ENCODE measurements around the gene CDKN2D. TPM values are rescaled to one million over a fixed set of nuclear protein-coding genes. Genes with fewer than 3 reads are reported as not detected.
A peak's percentile ranks its signal among the peaks of the same experiment; 100 is the strongest.

The CDKN2D gene
- total and polyA plus RNA-seq, 8 donors: 1.4 to 9.1 (median 2.6) TPM

DNA sequence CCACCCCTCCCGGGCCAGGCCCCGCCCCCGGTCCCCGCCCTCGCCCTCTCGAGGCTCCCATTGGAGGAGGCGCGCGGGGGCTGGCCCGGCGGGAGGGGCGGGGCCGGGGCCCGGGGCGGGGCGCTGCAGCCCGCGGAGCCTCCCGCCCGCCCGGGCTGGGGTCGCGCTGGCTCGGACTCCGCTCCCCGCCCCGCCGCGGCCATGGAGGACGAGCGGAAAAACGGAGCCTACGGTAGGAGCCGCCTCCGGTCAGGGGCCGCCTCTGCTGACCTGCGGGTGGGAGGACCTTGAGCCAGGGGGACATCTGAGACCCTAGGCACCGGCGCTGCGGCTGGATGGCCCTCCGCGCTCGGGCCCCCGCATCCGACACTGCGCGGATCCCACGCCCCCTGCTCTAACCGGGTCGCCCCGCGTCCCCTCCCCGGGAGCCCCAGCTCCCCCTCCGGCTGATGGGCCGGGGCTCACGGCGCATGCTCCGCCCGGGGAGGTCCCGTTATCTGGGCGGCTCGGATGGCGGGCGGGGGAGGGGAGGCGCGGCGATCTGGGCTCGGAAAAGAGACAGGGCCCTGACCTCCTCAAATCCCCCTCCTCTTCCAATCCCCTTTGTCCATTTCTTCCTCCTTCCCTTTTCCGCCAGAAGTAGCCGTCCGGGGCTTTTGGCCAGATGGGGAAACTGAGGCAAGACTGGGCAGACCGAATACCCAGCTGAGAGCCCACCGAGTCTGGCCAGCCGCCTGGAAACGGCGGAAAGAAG lies 33.7 kb upstream of the CDKN2D start:
- Histone ChIP-seq H3K4me1 (peaks cover 0 to 24% (median 10%) of the 10 kb centered on the region in 3 donors), H3K27ac (peak overlapping the region in 3 of 4 donors; percentile 68 to 70 (median 70)), H3K27me3 (no peaks in the 10 kb centered on the region), H3K9me3 (no peaks in the 10 kb centered on the region), H3K36me3 (no peaks in the 10 kb centered on the region), H3K4me3 (peak overlapping the region; percentile 74 to 93 (median 84))
- TF ChIP-seq CTCF (IDR thresholded peaks at IDR 0.05): no peak
- WGBS, 2 donors: 1% methylated on average over 24 to 76 of the region's 76 CpGs
- FAIRE-seq (no peak), ATAC-seq (peak; percentile 95 to 99 (median 98)), DNase-seq (peak; percentile 74 to 94 (median 84))
- intact Hi-C loops (cut with DNase I): no loop called here

GRCh38 chr19:10601999-10602329 lies 33.2 kb upstream of the CDKN2D start:
- FAIRE-seq (no peak), DNase-seq (no peak), ATAC-seq (peak in 1 of 4 donors; percentile 1)
- Histone ChIP-seq H3K4me1 (peaks cover 0 to 24% (median 10%) of the 10 kb centered on the region in 3 donors), H3K27me3 (no peaks in the 10 kb centered on the region), H3K27ac (no peak overlapping the region), H3K9me3 (no peaks in the 10 kb centered on the region), H3K4me3 (peak overlapping the region in 1 of 4 donors; percentile 77), H3K36me3 (no peaks in the 10 kb centered on the region)
- no peak for TF ChIP-seq CTCF (IDR thresholded peaks at IDR 0.05)
- intact Hi-C loops (cut with DNase I): no loop called here
- WGBS, 2 donors: 26 to 29% methylated on average over 7 of the region's 7 CpGs

DNA sequence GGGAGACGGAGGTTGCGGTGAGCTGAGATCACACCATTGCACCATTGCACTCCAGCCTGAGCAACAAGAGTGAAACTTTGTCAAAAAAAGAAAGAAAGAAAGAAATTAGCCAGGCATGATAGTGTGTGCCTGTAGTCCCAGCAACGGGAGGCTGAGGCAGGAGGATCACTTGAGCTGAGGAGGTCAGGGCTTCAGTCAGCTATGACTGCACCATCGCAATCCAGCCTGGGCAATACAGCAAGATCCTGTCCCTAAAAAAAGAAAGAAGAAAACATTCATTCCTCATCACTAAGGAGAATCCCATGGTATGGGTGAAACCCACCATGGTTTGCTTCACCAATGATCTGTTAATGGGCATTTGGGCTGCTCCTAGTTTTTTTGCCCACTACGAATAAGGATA lies 31.4 kb upstream of the CDKN2D start:
- WGBS, 2 donors: 93 to 95% methylated on average over 5 of the region's 5 CpGs
- TF ChIP-seq CTCF (IDR thresholded peaks at IDR 0.05): no peak
- no peak for DNase-seq
- ATAC-seq: no peak
- H3K36me3 ChIP-seq: no peaks in the 10 kb centered on the region
- no peak overlapping the region for H3K4me3 ChIP-seq
- no peaks in the 10 kb centered on the region for H3K27me3 ChIP-seq
- FAIRE-seq: no peak
- H3K27ac ChIP-seq: no peak overlapping the region
- peaks cover 0 to 24% (median 10%) of the 10 kb centered on the region in 3 donors for H3K4me1 ChIP-seq
- H3K9me3 ChIP-seq: no peaks in the 10 kb centered on the region
- intact Hi-C loops (cut with DNase I): no loop called here

DNA sequence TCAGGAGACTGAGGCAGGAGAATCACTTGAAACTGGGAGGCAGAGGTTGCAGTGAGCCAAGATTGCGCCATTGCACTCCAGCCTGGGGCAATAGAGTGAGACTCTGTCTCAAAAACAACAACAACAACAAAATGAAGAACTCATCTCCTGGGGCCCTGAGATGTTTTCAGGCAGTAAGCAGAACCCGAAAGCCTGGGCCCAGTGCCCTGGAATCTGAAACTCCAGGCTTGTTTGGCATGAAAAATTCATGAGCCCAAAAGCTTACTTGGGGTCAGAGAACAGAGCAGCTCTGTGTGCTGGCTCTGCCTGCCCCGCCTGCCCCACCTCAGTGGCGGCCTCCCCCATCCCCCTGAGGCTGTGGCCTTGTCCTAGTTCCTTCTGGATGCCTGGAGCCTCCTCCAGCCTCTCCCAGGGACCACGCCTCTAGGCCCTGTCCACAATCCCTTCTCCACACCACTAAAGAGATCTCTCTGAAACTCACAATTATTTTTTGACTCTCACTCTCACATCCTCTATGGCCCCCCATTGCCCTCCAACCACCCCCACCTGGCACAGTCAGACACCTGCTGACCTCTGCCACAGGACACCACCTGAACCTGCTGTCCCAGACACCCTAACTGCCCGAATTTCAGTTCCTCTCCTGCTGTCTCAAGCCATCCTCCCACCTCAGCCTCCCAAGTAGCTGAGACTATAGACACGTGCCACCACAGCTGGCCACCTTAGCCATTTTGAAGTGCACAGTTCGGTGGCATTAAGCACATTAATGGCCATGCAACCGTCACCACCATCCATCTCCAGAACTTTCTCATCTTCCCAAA lies 25.2 kb upstream of the CDKN2D start:
- peak in 3 of 4 donors; percentile 56 to 76 (median 68) for ATAC-seq
- Histone ChIP-seq H3K27ac (peak overlapping the region in 2 of 4 donors; percentile 8 to 52), H3K36me3 (no peaks in the 10 kb centered on the region), H3K27me3 (no peaks in the 10 kb centered on the region), H3K4me3 (no peak overlapping the region), H3K4me1 (no peaks in the 10 kb centered on the region), H3K9me3 (no peaks in the 10 kb centered on the region)
- no peak for TF ChIP-seq CTCF (IDR thresholded peaks at IDR 0.05)
- 57 to 61% methylated on average over 9 of the region's 9 CpGs for WGBS, 2 donors
- intact Hi-C loops (cut with DNase I): no loop called here
- no peak for DNase-seq
- no peak for FAIRE-seq

All from pancreas (tissue), 10 donors.